Activated gamma-delta T cell treated with Interleukin-2 at 50 U/mL for 16 hours (primary cell): ENCODE measurements around the gene MYADM.
A peak's percentile ranks its signal among the peaks of the same experiment; 100 is the strongest.

Experiments
- DNase-seq: peaks from one replicate; pipeline ENCODE4 v3.0.0-alpha.2; 2020

MYADM gene

GRCh38 chr19:53885036-53885435 lies 17.4 kb downstream of the MYADM start:
- no peak for DNase-seq

GRCh38 chr19:53892301-53892980 lies 24.8 kb downstream of the MYADM start:
- no peak for DNase-seq

- DNase-seq, result no peak
These were observed 25.3 kb downstream of the MYADM start for GRCh38 chr19:53892981-53893325.

- DNase-seq, result no peak
These were observed 27.0 kb downstream of the MYADM start for GRCh38 chr19:53894707-53895106.

GRCh38 chr19:53896682-53897081 lies 29.0 kb downstream of the MYADM start:
- no peak for DNase-seq

- no peak for DNase-seq
These were observed 29.8 kb downstream of the MYADM start for GRCh38 chr19:53897459-53897858.

- no peak for DNase-seq
These were observed 30.5 kb downstream of the MYADM start for GRCh38 chr19:53898166-53898565.

GRCh38 chr19:53898636-53899341 lies 31.1 kb downstream of the MYADM start:
- no peak for DNase-seq

- no peak for DNase-seq
These were observed 32.6 kb downstream of the MYADM start for GRCh38 chr19:53900191-53900860.

GRCh38 chr19:53903055-53903680 lies 35.5 kb downstream of the MYADM start:
- DNase-seq, result peak; percentile 37

GRCh38 chr19:53904909-53905308 lies 37.2 kb downstream of the MYADM start:
- DNase-seq, result no peak

- no peak for DNase-seq
These were observed 38.1 kb downstream of the MYADM start for GRCh38 chr19:53905787-53906186.

GRCh38 chr19:53906211-53907192 lies 38.8 kb downstream of the MYADM start:
- peak; percentile 75 for DNase-seq

GRCh38 chr19:53907193-53907581 lies 39.5 kb downstream of the MYADM start:
- no peak for DNase-seq

GRCh38 chr19:53907690-53908089 lies 40.0 kb downstream of the MYADM start:
- no peak for DNase-seq

GRCh38 chr19:53908106-53908934 lies 40.6 kb downstream of the MYADM start:
- no peak for DNase-seq

GRCh38 chr19:53908935-53909415 lies 41.3 kb downstream of the MYADM start, which contains the start of gene CACNG7:
TSS of gene CACNG7 (plus strand) at chr19:53909278. CDS start at chr19:53912832, 3,554 bp downstream.
- no peak for DNase-seq

GRCh38 chr19:53909471-53910169 lies 41.9 kb downstream of the MYADM start:
- no peak for DNase-seq

- DNase-seq, result no peak
These were observed 42.5 kb downstream of the MYADM start for GRCh38 chr19:53910170-53910518.

- no peak for DNase-seq
These were observed 45.0 kb downstream of the MYADM start for GRCh38 chr19:53912653-53913052.

GRCh38 chr19:53915000-53915399 lies 47.3 kb downstream of the MYADM start:
- DNase-seq, result no peak
